Keratinocyte (primary cell): Measurements from ENCODE around the gene BHLHA9. TPM values are rescaled to one million over a fixed set of nuclear protein-coding genes. Genes with fewer than 3 reads are reported as not detected.

Experiments used
- DNase-seq: peaks from one replicate; pipeline ENCODE4 v3.0.0-alpha.2; 2011; ENCODE audit warnings: low read depth, missing footprints, low spot score
- FAIRE-seq: peaks from 2 replicates; lab custom pipeline; 2011; peaks lifted over from hg19 to GRCh38; lab: Jason Lieb, UNC
- H2AFZ ChIP-seq: 2 replicates; pipeline ENCODE4 v1.6.0; 2012; ENCODE audit warnings: low read length, control low read depth, inconsistent platforms; ENCODE audit not compliant: control insufficient read depth
- H3K27ac ChIP-seq: 2 replicates; pipeline ENCODE4 v1.5.1; 2011; ENCODE audit warnings: low read length; ENCODE audit not compliant: control insufficient read depth, insufficient read depth
- H3K27me3 ChIP-seq: 3 replicates; pipeline ENCODE4 v1.6.0; 2011; ENCODE audit warnings: low read length; ENCODE audit not compliant: control insufficient read depth, insufficient read depth; ENCODE audit errors: extremely low read depth
- H3K36me3 ChIP-seq, 2 experiments: 2 replicates in 1 of 2; 3 replicates in 1 of 2; pipeline ENCODE4 v1.5.1; 2011; ENCODE audit warnings: low read length in 2 of 2, mild to moderate bottlenecking in 1 of 2; ENCODE audit not compliant: control insufficient read depth in 2 of 2, insufficient read depth in 2 of 2; ENCODE audit errors: extremely low read depth in 1 of 2
- H3K4me1 ChIP-seq: 3 replicates; pipeline ENCODE4 v1.5.1; 2011; ENCODE audit warnings: low read length; ENCODE audit not compliant: control insufficient read depth, insufficient read depth; ENCODE audit errors: extremely low read depth
- H3K4me2 ChIP-seq: 3 replicates; pipeline ENCODE4 v1.6.0; 2011; ENCODE audit warnings: low read depth, low read length; ENCODE audit not compliant: control insufficient read depth, insufficient read depth; ENCODE audit errors: extremely low read depth
- H3K4me3 ChIP-seq, 3 experiments: fragments of 200-600 bp in 1 of 3; sonication (generic) in 1 of 3; 2 replicates in 2 of 3; 3 replicates in 1 of 3; pipeline ENCODE4 v1.5.1; 2011 to 2016; ENCODE audit warnings: low read length in 3 of 3, mild to moderate bottlenecking in 3 of 3, control low read depth in 2 of 3, inconsistent platforms in 1 of 3, low read depth in 1 of 3, mixed read lengths in 1 of 3, mixed run types in 1 of 3, moderate library complexity in 1 of 3; ENCODE audit not compliant: control insufficient read depth in 2 of 3, insufficient read depth in 2 of 3; ENCODE audit errors: extremely low read depth in 1 of 3
- H3K79me2 ChIP-seq: 2 replicates; pipeline ENCODE4 v1.6.0; 2012; ENCODE audit warnings: low read length; ENCODE audit not compliant: control insufficient read depth, insufficient read depth
- H3K9ac ChIP-seq: 3 replicates; pipeline ENCODE4 v1.6.0; 2011; ENCODE audit warnings: low read length; ENCODE audit not compliant: control insufficient read depth, insufficient read depth; ENCODE audit errors: extremely low read depth
- H3K9me1 ChIP-seq: 3 replicates; pipeline ENCODE4 v1.6.0; 2011; ENCODE audit warnings: low read length; ENCODE audit not compliant: control insufficient read depth, insufficient read depth; ENCODE audit errors: extremely low read depth
- H3K9me3 ChIP-seq: 2 replicates; pipeline ENCODE4 v1.5.1; 2012; ENCODE audit warnings: low read depth, low read length; ENCODE audit not compliant: control insufficient read depth
- H4K20me1 ChIP-seq: 3 replicates; pipeline ENCODE4 v1.6.0; 2011; ENCODE audit warnings: low read length; ENCODE audit not compliant: control insufficient read depth, insufficient read depth; ENCODE audit errors: extremely low read depth
- CTCF ChIP-seq, 3 experiments: IDR thresholded peaks in 1 of 3; conservative IDR thresholded peaks in 1 of 3; optimal IDR thresholded peaks in 1 of 3; 2 replicates in 2 of 3; 3 replicates in 1 of 3; pipeline versions ENCODE3 to v1.5.1; 2011; ENCODE audit warnings: low read length in 3 of 3, mild to moderate bottlenecking in 3 of 3, moderate library complexity in 2 of 3, control low read depth in 1 of 3, inconsistent platforms in 1 of 3; ENCODE audit not compliant: insufficient read depth in 2 of 3; ENCODE audit errors: extremely low read depth in 1 of 3
- EZH2 ChIP-seq: IDR thresholded peaks from one replicate; pipeline ENCODE4 v1.6.1; 2012; ENCODE audit warnings: inconsistent platforms, mild to moderate bottlenecking, low read length, moderate library complexity
- dilution Hi-C: fragments of 300-500 bp; cut with MboI; formaldehyde crosslinking; loops from one replicate; pipeline ENCODE4 v1.7.0; 2020; ENCODE audit warnings: low sequenced_read_pairs; ENCODE audit not compliant: extremely low pct_ligation_motif_present
- polyA plus RNA-seq, 5 experiments: library from polyadenylated mRNA; depleted of rRNA in 3 of 5; stranded (reverse) in 3 of 5; stranded (forward) in 1 of 5; unstranded in 1 of 5; fragments of >200 nt; gene quantifications; 1 replicate in 1 of 5; 2 replicates in 3 of 5; 3 replicates in 1 of 5; pipeline versions ENCODE4 v1.2.1 to v1.2.3, GENCODE V29; 2011 to 2012; ENCODE audit warnings: missing spikeins in 2 of 5, low read depth in 1 of 5, low replicate concordance in 1 of 5

Gene BHLHA9
- polyA plus RNA-seq, 1 donor (not counting 4 experiments of a cell fraction or from before 2014, with no cell fraction given) = not detected

DNA sequence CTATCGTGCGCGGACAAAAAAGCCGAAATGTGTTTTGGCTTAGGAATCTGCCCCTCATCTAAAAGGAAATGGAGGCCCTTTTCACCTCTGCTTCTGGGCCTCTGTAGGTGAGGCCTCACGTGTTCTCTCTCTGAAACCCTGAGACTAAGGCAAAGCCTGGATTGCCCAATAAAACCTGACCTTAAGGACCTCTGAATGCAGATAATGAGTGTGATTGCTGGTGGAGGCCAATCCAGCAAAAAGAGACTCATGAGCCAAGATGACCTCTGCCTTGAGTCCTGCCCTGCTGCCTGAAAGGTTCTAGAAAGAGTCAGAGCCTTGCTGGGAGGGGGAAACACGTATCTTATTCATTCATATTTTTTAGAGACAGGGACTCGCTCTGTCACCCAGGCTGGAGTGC lies 45.9 kb upstream of the BHLHA9 start:
- FAIRE-seq (no peak), DNase-seq (no peak)
- Histone ChIP-seq H3K79me2 (no peaks in the 10 kb centered on the region), H3K9me3 (peaks cover 5% of the 10 kb centered on the region), H3K9me1 (no peaks in the 10 kb centered on the region), H3K4me2 (no peak overlapping the region), H3K36me3 (no peaks in the 10 kb centered on the region), H3K27ac (no peak overlapping the region), H3K9ac (no peak overlapping the region), H3K4me1 (no peaks in the 10 kb centered on the region), H4K20me1 (no peaks in the 10 kb centered on the region), H3K4me3 (no peak overlapping the region), H3K27me3 (peaks cover 40% of the 10 kb centered on the region), H2AFZ (no peak overlapping the region)
- dilution Hi-C loops = no loop called here
- TF ChIP-seq EZH2 (no peak), CTCF (optimal IDR thresholded peaks at IDR 0.05 in 1 of 3, IDR thresholded peaks at IDR 0.05 in 1 of 3, conservative IDR thresholded peaks at IDR 0.05 in 1 of 3; ENCODE audit: extremely low read depth in 1 of 3, insufficient read depth in 2 of 3, low read length in 3 of 3) (no peak)

GRCh38 chr17:1226308-1226707 lies 43.9 kb upstream of the BHLHA9 start:
- H2AFZ ChIP-seq = no peak overlapping the region
- no peaks in the 10 kb centered on the region for H4K20me1 ChIP-seq
- no peak for DNase-seq
- H3K4me2 ChIP-seq = no peak overlapping the region
- no peaks in the 10 kb centered on the region for H3K79me2 ChIP-seq
- TF ChIP-seq CTCF (optimal IDR thresholded peaks at IDR 0.05 in 1 of 3, IDR thresholded peaks at IDR 0.05 in 1 of 3, conservative IDR thresholded peaks at IDR 0.05 in 1 of 3; ENCODE audit: extremely low read depth in 1 of 3, insufficient read depth in 2 of 3, low read length in 3 of 3) (no peak), EZH2 (no peak)
- H3K9me1 ChIP-seq = no peaks in the 10 kb centered on the region
- peaks cover 55% of the 10 kb centered on the region for H3K27me3 ChIP-seq
- no peaks in the 10 kb centered on the region for H3K4me1 ChIP-seq
- FAIRE-seq = no peak
- dilution Hi-C loops = no loop called here
- no peak overlapping the region for H3K9ac ChIP-seq
- no peak overlapping the region for H3K4me3 ChIP-seq
- H3K27ac ChIP-seq = no peak overlapping the region
- H3K36me3 ChIP-seq = no peaks in the 10 kb centered on the region
- H3K9me3 ChIP-seq = peaks cover 5% of the 10 kb centered on the region
